HepG2 (cell line): Measurements from ENCODE around the gene GYS1. TPM values are rescaled to one million over a fixed set of nuclear protein-coding genes. Genes with fewer than 3 reads are reported as not detected.
A peak's percentile ranks its signal among the peaks of the same experiment; 100 is the strongest.

Experiments
- ARID2 ChIP-seq: sonication (generic); formaldehyde crosslinking; IDR thresholded peaks from 2 replicates; pipeline ENCODE4 v1.8.1; 2022; ENCODE audit warnings: mild to moderate bottlenecking, missing genetic modification reagents, borderline replicate concordance
- DPF2 ChIP-seq: sonication (generic); formaldehyde crosslinking; IDR thresholded peaks from 2 replicates; pipeline ENCODE4 v1.4.0; 2020; ENCODE audit warnings: mild to moderate bottlenecking, low read depth, missing genetic modification reagents, borderline replicate concordance
- EEA1 ChIP-seq: sonication (generic); formaldehyde crosslinking; IDR thresholded peaks from 2 replicates; pipeline ENCODE4 v1.5.1; 2020; ENCODE audit warnings: mild to moderate bottlenecking, missing genetic modification reagents, borderline replicate concordance
- HDAC2 ChIP-seq: sonication (generic); formaldehyde crosslinking; IDR thresholded peaks from 2 replicates; pipeline ENCODE4 v1.4.0; 2020; ENCODE audit warnings: missing genetic modification reagents
- IKZF4 ChIP-seq: sonication (generic); formaldehyde crosslinking; IDR thresholded peaks from 2 replicates; pipeline ENCODE4 v1.5.1; 2020; ENCODE audit warnings: borderline replicate concordance, mild to moderate bottlenecking, low read depth, missing genetic modification reagents; ENCODE audit errors: not compliant biosample characterization
- KLF9 ChIP-seq: IDR thresholded peaks from 2 replicates; pipeline ENCODE4 v1.6.1; 2016; ENCODE audit warnings: low read depth
- NFYC ChIP-seq: IDR thresholded peaks from 2 replicates; pipeline ENCODE4 v1.6.1; 2016; ENCODE audit warnings: missing genetic modification reagents, missing compliant biosample characterization
- SRSF1 ChIP-seq: fragments of 200-400 bp; formaldehyde crosslinking; optimal IDR thresholded peaks from 2 replicates; pipeline ENCODE3; 2017; ENCODE audit warnings: mild to moderate bottlenecking, low read depth, low read length, moderate library complexity
- SRY ChIP-seq: sonication (generic); formaldehyde crosslinking; IDR thresholded peaks from 2 replicates; pipeline ENCODE4 v1.8.0; 2022; ENCODE audit warnings: mild to moderate bottlenecking, missing genetic modification reagents
- ZNF136 ChIP-seq: sonication (generic); formaldehyde crosslinking; IDR thresholded peaks from 2 replicates; pipeline ENCODE4 v1.8.1; 2022; ENCODE audit warnings: low read depth, mild to moderate bottlenecking, moderate library complexity, missing genetic modification reagents
- ZNF225 ChIP-seq: sonication (generic); formaldehyde crosslinking; IDR thresholded peaks from 2 replicates; pipeline ENCODE4 v1.4.0; 2020; ENCODE audit warnings: mild to moderate bottlenecking, missing genetic modification reagents
- ZNF235 ChIP-seq: sonication (generic); formaldehyde crosslinking; IDR thresholded peaks from 2 replicates; pipeline ENCODE4 v1.8.1; 2023; ENCODE audit warnings: mild to moderate bottlenecking, missing genetic modification reagents, borderline replicate concordance
- ZNF678 ChIP-seq: sonication (generic); formaldehyde crosslinking; IDR thresholded peaks from 2 replicates; pipeline ENCODE4 v1.4.0; 2020; ENCODE audit warnings: mild to moderate bottlenecking, missing genetic modification reagents
- polyA plus RNA-seq, 8 experiments: library from polyadenylated mRNA; depleted of rRNA in 3 of 8; stranded (reverse) in 7 of 8; unstranded in 1 of 8; fragments of >200 nt; fragmentation: Illumina TruSeq in 4 of 8; extraction: Trizol in 4 of 8; gene quantifications; 2 replicates each; pipeline versions ENCODE4 v1.2.1 to v1.2.3, GENCODE V29; 2011 to 2016; ENCODE audit warnings: low read depth in 4 of 8, missing spikeins in 1 of 8, mixed read lengths in 1 of 8; ENCODE audit not compliant: insufficient read depth in 1 of 8
- total RNA-seq, 5 experiments: library from RNA; depleted of rRNA; stranded (reverse); fragments of >200 nt; fragmentation: Illumina TruSeq; extraction: Trizol; gene quantifications; 2 replicates each; pipeline ENCODE4 v1.2.3, GENCODE V29; 2016; ENCODE audit warnings: low read depth in 1 of 5
- TF ChIP-seq, protein P1 (sequence below): sonication (generic); formaldehyde crosslinking; IDR thresholded peaks from 2 replicates; pipeline ENCODE4 v1.4.0; 2020; ENCODE audit warnings: missing genetic modification reagents
- TF ChIP-seq, protein P2 (sequence below): IDR thresholded peaks from 2 replicates; pipeline ENCODE4 v1.6.1; 2012; ENCODE audit warnings: inconsistent platforms
- TF ChIP-seq, protein P3 (sequence below): IDR thresholded peaks from 2 replicates; pipeline ENCODE4 v1.6.1; 2016; ENCODE audit warnings: low read depth, missing genetic modification reagents, missing compliant biosample characterization
- TF ChIP-seq, protein P4 (sequence below): sonication (generic); formaldehyde crosslinking; IDR thresholded peaks from 2 replicates; pipeline ENCODE4 v1.8.1; 2023; ENCODE audit warnings: mild to moderate bottlenecking, missing genetic modification reagents

Gene GYS1
- total and polyA plus RNA-seq, 2 of the 13 experiments (the other 11 are each of a cell fraction or from before 2014, with no cell fraction given): 18.4 to 42.1 TPM

DNA sequence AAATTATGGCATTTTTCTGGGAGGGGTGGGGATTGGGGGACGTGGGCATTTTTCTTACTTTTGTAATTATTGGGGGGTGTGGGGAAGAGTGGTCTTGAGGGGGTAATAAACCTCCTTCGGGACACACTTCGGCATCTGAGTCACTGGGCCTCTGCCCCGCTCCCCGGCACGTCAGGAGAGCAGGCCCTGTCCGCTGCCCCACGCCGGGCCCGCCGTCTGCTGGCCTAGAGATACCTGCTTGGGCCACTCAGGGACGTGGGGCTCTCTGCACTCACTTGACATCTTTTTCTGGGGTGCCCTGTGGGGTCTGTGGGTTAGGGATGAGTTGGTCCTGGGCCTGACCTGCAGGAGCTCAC, 31.5 kb downstream of the GYS1 start (continued):
- TF ChIP-seq, protein P1, sequence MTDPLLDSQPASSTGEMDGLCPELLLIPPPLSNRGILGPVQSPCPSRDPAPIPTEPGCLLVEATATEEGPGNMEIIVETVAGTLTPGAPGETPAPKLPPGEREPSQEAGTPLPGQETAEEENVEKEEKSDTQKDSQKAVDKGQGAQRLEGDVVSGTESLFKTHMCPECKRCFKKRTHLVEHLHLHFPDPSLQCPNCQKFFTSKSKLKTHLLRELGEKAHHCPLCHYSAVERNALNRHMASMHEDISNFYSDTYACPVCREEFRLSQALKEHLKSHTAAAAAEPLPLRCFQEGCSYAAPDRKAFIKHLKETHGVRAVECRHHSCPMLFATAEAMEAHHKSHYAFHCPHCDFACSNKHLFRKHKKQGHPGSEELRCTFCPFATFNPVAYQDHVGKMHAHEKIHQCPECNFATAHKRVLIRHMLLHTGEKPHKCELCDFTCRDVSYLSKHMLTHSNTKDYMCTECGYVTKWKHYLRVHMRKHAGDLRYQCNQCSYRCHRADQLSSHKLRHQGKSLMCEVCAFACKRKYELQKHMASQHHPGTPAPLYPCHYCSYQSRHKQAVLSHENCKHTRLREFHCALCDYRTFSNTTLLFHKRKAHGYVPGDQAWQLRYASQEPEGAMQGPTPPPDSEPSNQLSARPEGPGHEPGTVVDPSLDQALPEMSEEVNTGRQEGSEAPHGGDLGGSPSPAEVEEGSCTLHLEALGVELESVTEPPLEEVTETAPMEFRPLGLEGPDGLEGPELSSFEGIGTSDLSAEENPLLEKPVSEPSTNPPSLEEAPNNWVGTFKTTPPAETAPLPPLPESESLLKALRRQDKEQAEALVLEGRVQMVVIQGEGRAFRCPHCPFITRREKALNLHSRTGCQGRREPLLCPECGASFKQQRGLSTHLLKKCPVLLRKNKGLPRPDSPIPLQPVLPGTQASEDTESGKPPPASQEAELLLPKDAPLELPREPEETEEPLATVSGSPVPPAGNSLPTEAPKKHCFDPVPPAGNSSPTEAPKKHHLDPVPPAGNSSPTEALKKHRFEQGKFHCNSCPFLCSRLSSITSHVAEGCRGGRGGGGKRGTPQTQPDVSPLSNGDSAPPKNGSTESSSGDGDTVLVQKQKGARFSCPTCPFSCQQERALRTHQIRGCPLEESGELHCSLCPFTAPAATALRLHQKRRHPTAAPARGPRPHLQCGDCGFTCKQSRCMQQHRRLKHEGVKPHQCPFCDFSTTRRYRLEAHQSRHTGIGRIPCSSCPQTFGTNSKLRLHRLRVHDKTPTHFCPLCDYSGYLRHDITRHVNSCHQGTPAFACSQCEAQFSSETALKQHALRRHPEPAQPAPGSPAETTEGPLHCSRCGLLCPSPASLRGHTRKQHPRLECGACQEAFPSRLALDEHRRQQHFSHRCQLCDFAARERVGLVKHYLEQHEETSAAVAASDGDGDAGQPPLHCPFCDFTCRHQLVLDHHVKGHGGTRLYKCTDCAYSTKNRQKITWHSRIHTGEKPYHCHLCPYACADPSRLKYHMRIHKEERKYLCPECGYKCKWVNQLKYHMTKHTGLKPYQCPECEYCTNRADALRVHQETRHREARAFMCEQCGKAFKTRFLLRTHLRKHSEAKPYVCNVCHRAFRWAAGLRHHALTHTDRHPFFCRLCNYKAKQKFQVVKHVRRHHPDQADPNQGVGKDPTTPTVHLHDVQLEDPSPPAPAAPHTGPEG: peak; percentile 6; the same call in 1 of the 2 replicates
- TF ChIP-seq ZNF235 (CRISPR knock-in tag) (0 out of 2 replicates have a peak, but pooled peaks have one; percentile 36), KLF9 (CRISPR knock-in tag) (no peak), ZNF136 (CRISPR knock-in tag) (no peak), HDAC2 (CRISPR knock-in tag) (no peak), DPF2 (CRISPR knock-in tag) (0 out of 2 replicates have a peak, but pooled peaks have one; percentile 8), SRY (CRISPR knock-in tag) (peak; percentile 7; the same call in 1 of the 2 replicates), IKZF4 (CRISPR knock-in tag) (peak; percentile 25), ARID2 (CRISPR knock-in tag) (0 out of 2 replicates have a peak, but pooled peaks have one; percentile 4), NFYC (CRISPR knock-in tag) (no peak), ZNF678 (CRISPR knock-in tag) (no peak), ZNF225 (CRISPR knock-in tag) (no peak; the same call in 1 of the 2 replicates), EEA1 (CRISPR knock-in tag) (no peak), SRSF1 (no peak)
- TF ChIP-seq, protein P2, sequence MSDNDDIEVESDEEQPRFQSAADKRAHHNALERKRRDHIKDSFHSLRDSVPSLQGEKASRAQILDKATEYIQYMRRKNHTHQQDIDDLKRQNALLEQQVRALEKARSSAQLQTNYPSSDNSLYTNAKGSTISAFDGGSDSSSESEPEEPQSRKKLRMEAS: peak; percentile 20
- TF ChIP-seq, protein P3, sequence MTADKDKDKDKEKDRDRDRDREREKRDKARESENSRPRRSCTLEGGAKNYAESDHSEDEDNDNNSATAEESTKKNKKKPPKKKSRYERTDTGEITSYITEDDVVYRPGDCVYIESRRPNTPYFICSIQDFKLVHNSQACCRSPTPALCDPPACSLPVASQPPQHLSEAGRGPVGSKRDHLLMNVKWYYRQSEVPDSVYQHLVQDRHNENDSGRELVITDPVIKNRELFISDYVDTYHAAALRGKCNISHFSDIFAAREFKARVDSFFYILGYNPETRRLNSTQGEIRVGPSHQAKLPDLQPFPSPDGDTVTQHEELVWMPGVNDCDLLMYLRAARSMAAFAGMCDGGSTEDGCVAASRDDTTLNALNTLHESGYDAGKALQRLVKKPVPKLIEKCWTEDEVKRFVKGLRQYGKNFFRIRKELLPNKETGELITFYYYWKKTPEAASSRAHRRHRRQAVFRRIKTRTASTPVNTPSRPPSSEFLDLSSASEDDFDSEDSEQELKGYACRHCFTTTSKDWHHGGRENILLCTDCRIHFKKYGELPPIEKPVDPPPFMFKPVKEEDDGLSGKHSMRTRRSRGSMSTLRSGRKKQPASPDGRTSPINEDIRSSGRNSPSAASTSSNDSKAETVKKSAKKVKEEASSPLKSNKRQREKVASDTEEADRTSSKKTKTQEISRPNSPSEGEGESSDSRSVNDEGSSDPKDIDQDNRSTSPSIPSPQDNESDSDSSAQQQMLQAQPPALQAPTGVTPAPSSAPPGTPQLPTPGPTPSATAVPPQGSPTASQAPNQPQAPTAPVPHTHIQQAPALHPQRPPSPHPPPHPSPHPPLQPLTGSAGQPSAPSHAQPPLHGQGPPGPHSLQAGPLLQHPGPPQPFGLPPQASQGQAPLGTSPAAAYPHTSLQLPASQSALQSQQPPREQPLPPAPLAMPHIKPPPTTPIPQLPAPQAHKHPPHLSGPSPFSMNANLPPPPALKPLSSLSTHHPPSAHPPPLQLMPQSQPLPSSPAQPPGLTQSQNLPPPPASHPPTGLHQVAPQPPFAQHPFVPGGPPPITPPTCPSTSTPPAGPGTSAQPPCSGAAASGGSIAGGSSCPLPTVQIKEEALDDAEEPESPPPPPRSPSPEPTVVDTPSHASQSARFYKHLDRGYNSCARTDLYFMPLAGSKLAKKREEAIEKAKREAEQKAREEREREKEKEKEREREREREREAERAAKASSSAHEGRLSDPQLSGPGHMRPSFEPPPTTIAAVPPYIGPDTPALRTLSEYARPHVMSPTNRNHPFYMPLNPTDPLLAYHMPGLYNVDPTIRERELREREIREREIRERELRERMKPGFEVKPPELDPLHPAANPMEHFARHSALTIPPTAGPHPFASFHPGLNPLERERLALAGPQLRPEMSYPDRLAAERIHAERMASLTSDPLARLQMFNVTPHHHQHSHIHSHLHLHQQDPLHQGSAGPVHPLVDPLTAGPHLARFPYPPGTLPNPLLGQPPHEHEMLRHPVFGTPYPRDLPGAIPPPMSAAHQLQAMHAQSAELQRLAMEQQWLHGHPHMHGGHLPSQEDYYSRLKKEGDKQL (CRISPR knock-in tag): no peak
- TF ChIP-seq, protein P4, sequence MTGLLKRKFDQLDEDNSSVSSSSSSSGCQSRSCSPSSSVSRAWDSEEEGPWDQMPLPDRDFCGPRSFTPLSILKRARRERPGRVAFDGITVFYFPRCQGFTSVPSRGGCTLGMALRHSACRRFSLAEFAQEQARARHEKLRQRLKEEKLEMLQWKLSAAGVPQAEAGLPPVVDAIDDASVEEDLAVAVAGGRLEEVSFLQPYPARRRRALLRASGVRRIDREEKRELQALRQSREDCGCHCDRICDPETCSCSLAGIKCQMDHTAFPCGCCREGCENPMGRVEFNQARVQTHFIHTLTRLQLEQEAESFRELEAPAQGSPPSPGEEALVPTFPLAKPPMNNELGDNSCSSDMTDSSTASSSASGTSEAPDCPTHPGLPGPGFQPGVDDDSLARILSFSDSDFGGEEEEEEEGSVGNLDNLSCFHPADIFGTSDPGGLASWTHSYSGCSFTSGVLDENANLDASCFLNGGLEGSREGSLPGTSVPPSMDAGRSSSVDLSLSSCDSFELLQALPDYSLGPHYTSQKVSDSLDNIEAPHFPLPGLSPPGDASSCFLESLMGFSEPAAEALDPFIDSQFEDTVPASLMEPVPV (CRISPR knock-in tag): 0 out of 2 replicates have a peak, but pooled peaks have one; percentile 4
